ENCODE data around the gene EMC10.

EMC10 gene

GRCh38 chr19:50496189-50497021 is 20.1 kb downstream of the EMC10 start:
- no peak for DNase-seq (ENCODE audit: low spot score)

- no peak for DNase-seq (ENCODE audit: low spot score)
Observed at GRCh38 chr19:50497022-50497405, 20.7 kb downstream of the EMC10 start.

- DNase-seq (ENCODE audit: low spot score): no peak
Observed at GRCh38 chr19:50498219-50499056, 22.1 kb downstream of the EMC10 start.

GRCh38 chr19:50500060-50500752 is 23.9 kb downstream of the EMC10 start:
- no peak for DNase-seq (ENCODE audit: low spot score)

GRCh38 chr19:50500753-50501151 is 24.4 kb downstream of the EMC10 start:
- no peak for DNase-seq (ENCODE audit: low spot score)

GRCh38 chr19:50501186-50501567 is 24.9 kb downstream of the EMC10 start:
- DNase-seq (ENCODE audit: low spot score): no peak

GRCh38 chr19:50501568-50502475 is 25.5 kb downstream of the EMC10 start:
- DNase-seq (ENCODE audit: low spot score): no peak

GRCh38 chr19:50505856-50506611 is 29.7 kb downstream of the EMC10 start:
- DNase-seq (ENCODE audit: low spot score): no peak

- DNase-seq (ENCODE audit: low spot score): no peak
Observed at GRCh38 chr19:50506700-50507099, 30.4 kb downstream of the EMC10 start.

- DNase-seq (ENCODE audit: low spot score): no peak
Observed at GRCh38 chr19:50507376-50507775, 31.1 kb downstream of the EMC10 start.

- no peak for DNase-seq (ENCODE audit: low spot score)
Observed at GRCh38 chr19:50508843-50509190, 32.5 kb downstream of the EMC10 start.

- DNase-seq (ENCODE audit: low spot score): no peak
Observed at GRCh38 chr19:50509366-50509765, 33.1 kb downstream of the EMC10 start.

- no peak for DNase-seq (ENCODE audit: low spot score)
Observed at GRCh38 chr19:50510121-50510670, 33.9 kb downstream of the EMC10 start.

- DNase-seq (ENCODE audit: low spot score): peak; percentile 67
Observed at GRCh38 chr19:50510700-50511068, 34.4 kb downstream of the EMC10 start.

- DNase-seq (ENCODE audit: low spot score): peak; percentile 98
Observed at GRCh38 chr19:50511069-50511822, 34.9 kb downstream of the EMC10 start, which contains the start of gene JOSD2. TSS of gene JOSD2 (minus strand) at chr19:50511191. CDS start at chr19:50510431, 760 bp downstream.

GRCh38 chr19:50512112-50512998 is 36.0 kb downstream of the EMC10 start:
- DNase-seq (ENCODE audit: low spot score): no peak

GRCh38 chr19:50512999-50513745 is 36.9 kb downstream of the EMC10 start:
- DNase-seq (ENCODE audit: low spot score): no peak

GRCh38 chr19:50513746-50514345 is 37.5 kb downstream of the EMC10 start, which contains the start of gene ASPDH:
TSS of gene ASPDH (minus strand) at chr19:50513913. CDS start at chr19:50513823, 90 bp downstream.
- DNase-seq (ENCODE audit: low spot score): no peak

Data from HuH-7.5 (cell line).